B cell (primary cell): ENCODE data around the gene SKIC8. TPM values are rescaled to one million over a fixed set of nuclear protein-coding genes. Genes with fewer than 3 reads are reported as not detected.
A peak's percentile ranks its signal among the peaks of the same experiment; 100 is the strongest.

Experiments
- ATAC-seq: fragments of 200-7000 bp; cut with Tn5 transposase; one replicate; pipeline ENCODE4 v1.10.0; 2021; ENCODE audit warnings: low read depth, mild to moderate bottlenecking, moderate number of reproducible peaks, moderate library complexity
- CTCF ChIA-PET: fragments of 350-600 bp; sonication (Branson Sonifier 250); formaldehyde crosslinking; loops from one replicate; lab custom pipeline; 2021; ENCODE audit warnings: antibody characterized with exemption, inconsistent platforms; lab: Charles Lee
- POLR2A ChIA-PET: fragments of 350-600 bp; sonication (Branson Sonifier 250); formaldehyde crosslinking; loops from one replicate; lab custom pipeline; 2021; ENCODE audit warnings: antibody characterized with exemption; lab: Charles Lee
- DNase-seq: peaks from one replicate; pipeline ENCODE4 v3.0.0; 2013
- H2AFZ ChIP-seq: 2 replicates; pipeline ENCODE4 v1.6.1; 2012; ENCODE audit warnings: mild to moderate bottlenecking, low read depth, low read length; ENCODE audit not compliant: insufficient read depth, poor library complexity, severe bottlenecking
- H3K27ac ChIP-seq, 2 donors: 1 replicate in 1 of 2; 2 replicates in 1 of 2; pipeline ENCODE4 v1.5.1; 2012 to 2013; ENCODE audit warnings: low read length in 2 of 2, mild to moderate bottlenecking in 2 of 2, moderate library complexity in 1 of 2
- H3K27me3 ChIP-seq, 4 experiments: fragments of 200-600 bp in 1 of 4; sonication (generic) in 1 of 4; replicated peaks in 1 of 4; 1 replicate in 2 of 4; 2 replicates in 2 of 4; pipeline versions ENCODE4 v1.6.1 to v1.7.0; 2013 to 2016; ENCODE audit warnings: low read length in 3 of 4, mild to moderate bottlenecking in 2 of 4, mixed read lengths in 1 of 4, moderate library complexity in 1 of 4; ENCODE audit not compliant: insufficient read depth in 4 of 4, control insufficient read depth in 3 of 4; ENCODE audit errors: control extremely low read depth in 1 of 4
- H3K36me3 ChIP-seq, 2 experiments: replicated peaks in 1 of 2; 1 replicate in 1 of 2; 2 replicates in 1 of 2; pipeline versions ENCODE4 v1.6.1 to v1.7.1; 2013; ENCODE audit warnings: low read length in 1 of 2; ENCODE audit not compliant: insufficient read depth in 2 of 2, control insufficient read depth in 1 of 2; ENCODE audit errors: control extremely low read depth in 1 of 2, extremely low read depth in 1 of 2
- H3K4me1 ChIP-seq, 2 donors: fragments of 200-600 bp in 1 of 2; sonication (generic) in 1 of 2; 1 replicate in 1 of 2; 2 replicates in 1 of 2; pipeline versions ENCODE4 v1.5.1 to v1.6.1; 2013 to 2017; ENCODE audit warnings: low read length in 2 of 2; ENCODE audit not compliant: control insufficient read depth in 2 of 2, insufficient read depth in 2 of 2
- H3K4me2 ChIP-seq: replicated peaks from 2 replicates; pipeline ENCODE3; 2012; ENCODE audit warnings: mild to moderate bottlenecking, low read depth, low read length; ENCODE audit not compliant: poor library complexity, severe bottlenecking
- H3K4me3 ChIP-seq, 5 experiments: fragments of 200-600 bp in 1 of 5; sonication (generic) in 1 of 5; 1 replicate in 3 of 5; 2 replicates in 2 of 5; pipeline versions ENCODE4 v1.5.1 to v1.7.0; 2011 to 2016; ENCODE audit warnings: low read length in 4 of 5, mild to moderate bottlenecking in 4 of 5, low read depth in 2 of 5, control low read depth in 1 of 5, moderate library complexity in 1 of 5; ENCODE audit not compliant: insufficient read depth in 1 of 5; ENCODE audit errors: control extremely low read depth in 1 of 5, extremely low read depth in 1 of 5
- H3K79me2 ChIP-seq: fragments of 200-600 bp; sonication (generic); one replicate; pipeline ENCODE4 v1.6.0; 2016; ENCODE audit warnings: low read length; ENCODE audit not compliant: control insufficient read depth, insufficient read depth
- H3K9ac ChIP-seq: fragments of 200-600 bp; sonication (generic); 2 replicates; pipeline ENCODE4 v1.6.1; 2017; ENCODE audit warnings: mild to moderate bottlenecking, low read length, moderate library complexity
- H3K9me3 ChIP-seq, 3 donors: one replicate each; pipeline versions ENCODE4 v1.6.1 to v1.7.1; 2013; ENCODE audit warnings: low read length in 2 of 3; ENCODE audit not compliant: control insufficient read depth in 2 of 3, insufficient read depth in 1 of 3; ENCODE audit errors: control extremely low read depth in 1 of 3
- H4K20me1 ChIP-seq: 2 replicates; pipeline ENCODE4 v1.6.0; 2012; ENCODE audit warnings: mild to moderate bottlenecking, low read length; ENCODE audit not compliant: insufficient read depth, control insufficient read depth, poor library complexity, severe bottlenecking
- H3K27ac Mint-ChIP-seq: one replicate; pipeline ENCODE4 v1.8.0; 2021; ENCODE audit warnings: mixed read lengths
- H3K27me3 Mint-ChIP-seq: one replicate; pipeline ENCODE4 v1.8.0; 2021; ENCODE audit warnings: mixed read lengths
- H3K4me1 Mint-ChIP-seq: one replicate; pipeline ENCODE4 v1.8.0; 2021; ENCODE audit warnings: mixed read lengths
- H3K4me3 Mint-ChIP-seq: one replicate; pipeline ENCODE4 v1.8.0; 2021; ENCODE audit warnings: mixed read lengths
- H3K9me3 Mint-ChIP-seq: one replicate; pipeline ENCODE4 v1.8.0; 2022; ENCODE audit warnings: mixed read lengths; ENCODE audit not compliant: insufficient read depth
- EZH2 ChIP-seq: IDR thresholded peaks from 2 replicates; pipeline ENCODE4 v1.6.1; 2012; ENCODE audit warnings: borderline replicate concordance, low read depth, mild to moderate bottlenecking, moderate library complexity, low read length; ENCODE audit not compliant: insufficient read depth, poor library complexity, severe bottlenecking
- WGBS: methylation state at CpG from one replicate; pipeline ENCODE4 v1.1.5; 2013; ENCODE audit warnings: missing lambda C conversion rate; ENCODE audit not compliant: insufficient coverage; 5-methylcytosine and 5-hydroxymethylcytosine counted together
- intact Hi-C: fragments of 100-400 bp; cut with micrococcal nuclease; formaldehyde crosslinking; loops from one replicate; pipeline ENCODE4 v1.10.0; 2022
- polyA plus RNA-seq: library from polyadenylated mRNA; depleted of rRNA; stranded (reverse); fragments of >200 nt; gene quantifications from 2 replicates; pipeline ENCODE4 v1.2.3, GENCODE V29; 2012
- total RNA-seq, 2 donors: library from RNA; stranded (reverse); fragments of 120-200 nt in 1 of 2; gene quantifications; 1 replicate in 1 of 2; 2 replicates in 1 of 2; pipeline versions ENCODE4 v1.2.3 to v1.2.4, GENCODE V29; 2013 to 2022
- TF ChIP-seq, protein P1 (sequence below): fragments of 200-600 bp; IDR thresholded peaks from one replicate; pipeline ENCODE4 v1.8.0; 2022; ENCODE audit warnings: antibody characterized with exemption, mild to moderate bottlenecking

Gene SKIC8
- total and polyA plus RNA-seq, 2 donors (not counting 1 experiment from before 2014, with no cell fraction given), result 31.9 to 40.2 TPM

DNA sequence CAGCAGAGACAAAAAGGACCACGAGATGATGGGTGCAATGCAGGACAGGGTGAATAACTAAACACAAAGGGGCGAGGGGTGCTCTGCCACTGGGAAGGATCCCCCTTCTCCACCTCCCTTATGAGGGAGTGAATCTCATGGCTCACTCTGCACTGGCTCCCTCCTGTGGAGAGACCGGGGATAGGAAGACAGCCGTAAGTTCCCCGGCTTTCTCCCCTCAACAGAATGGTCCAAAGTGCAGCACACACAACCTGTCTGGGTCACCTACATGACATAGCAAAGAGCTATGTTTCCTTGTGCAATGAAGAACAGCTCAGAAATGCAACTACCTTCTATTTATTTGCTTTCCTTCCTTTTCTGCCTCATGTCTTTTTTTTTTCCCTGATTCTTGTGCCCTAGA is 57.3 kb downstream of the SKIC8 start:
- no peaks in the 10 kb centered on the region for H3K9me3 Mint-ChIP-seq
- no peaks in the 10 kb centered on the region for H3K4me1 ChIP-seq
- ATAC-seq (no peak), DNase-seq (peak; percentile 11)
- H3K27ac ChIP-seq, result no peak overlapping the region
- intact Hi-C loops, result no loop called here
- no peaks in the 10 kb centered on the region for H3K79me2 ChIP-seq
- H3K27me3 Mint-ChIP-seq, result peaks cover 6% of the 10 kb centered on the region
- ChIA-PET POLR2A (no interaction called here), CTCF (interaction anchor here (0.9 to 8.0 kb wide), 12 partner anchors 13 to 332 kb away, joined by 3 to 195 read pairs (median 5); partner anchors contain the start of gene CIB2)
- no peak overlapping the region for H3K4me3 Mint-ChIP-seq
- no peak overlapping the region for H3K9ac ChIP-seq
- no peak overlapping the region for H3K27ac Mint-ChIP-seq
- WGBS, result 79% methylated on average over 5 of the region's 5 CpGs
- no peak overlapping the region for H3K4me3 ChIP-seq
- H3K9me3 ChIP-seq, result no peaks in the 10 kb centered on the region
- no peak for TF ChIP-seq EZH2
- TF ChIP-seq, protein P1, sequence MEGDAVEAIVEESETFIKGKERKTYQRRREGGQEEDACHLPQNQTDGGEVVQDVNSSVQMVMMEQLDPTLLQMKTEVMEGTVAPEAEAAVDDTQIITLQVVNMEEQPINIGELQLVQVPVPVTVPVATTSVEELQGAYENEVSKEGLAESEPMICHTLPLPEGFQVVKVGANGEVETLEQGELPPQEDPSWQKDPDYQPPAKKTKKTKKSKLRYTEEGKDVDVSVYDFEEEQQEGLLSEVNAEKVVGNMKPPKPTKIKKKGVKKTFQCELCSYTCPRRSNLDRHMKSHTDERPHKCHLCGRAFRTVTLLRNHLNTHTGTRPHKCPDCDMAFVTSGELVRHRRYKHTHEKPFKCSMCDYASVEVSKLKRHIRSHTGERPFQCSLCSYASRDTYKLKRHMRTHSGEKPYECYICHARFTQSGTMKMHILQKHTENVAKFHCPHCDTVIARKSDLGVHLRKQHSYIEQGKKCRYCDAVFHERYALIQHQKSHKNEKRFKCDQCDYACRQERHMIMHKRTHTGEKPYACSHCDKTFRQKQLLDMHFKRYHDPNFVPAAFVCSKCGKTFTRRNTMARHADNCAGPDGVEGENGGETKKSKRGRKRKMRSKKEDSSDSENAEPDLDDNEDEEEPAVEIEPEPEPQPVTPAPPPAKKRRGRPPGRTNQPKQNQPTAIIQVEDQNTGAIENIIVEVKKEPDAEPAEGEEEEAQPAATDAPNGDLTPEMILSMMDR, result no peak
- no peaks in the 10 kb centered on the region for H3K36me3 ChIP-seq
- H2AFZ ChIP-seq, result no peak overlapping the region
- no peak overlapping the region for H3K4me2 ChIP-seq
- no peaks in the 10 kb centered on the region for H4K20me1 ChIP-seq
- H3K27me3 ChIP-seq, result peaks cover 0 to 7% (median 0%) of the 10 kb centered on the region in 4 experiments
- H3K4me1 Mint-ChIP-seq, result no peaks in the 10 kb centered on the region

DNA sequence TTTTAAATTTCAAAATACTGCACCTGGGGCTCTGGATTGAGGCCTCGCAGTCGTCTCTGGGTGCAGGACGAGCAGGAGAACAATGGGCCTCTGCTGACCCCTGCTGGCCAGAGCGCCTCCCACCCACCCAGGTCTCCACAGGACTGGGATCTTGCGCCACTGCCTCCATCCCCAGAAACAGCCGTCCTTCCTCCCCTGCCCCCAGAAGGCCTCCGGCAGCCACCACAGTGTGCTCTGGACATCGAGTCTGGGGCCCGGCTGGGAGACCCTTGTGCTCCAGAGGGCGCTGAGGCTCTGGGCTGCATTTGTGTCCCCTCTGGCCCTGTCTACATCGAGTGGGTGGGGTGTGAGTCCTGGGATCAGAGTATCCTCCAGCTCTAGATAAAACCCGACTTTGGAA is 58.4 kb downstream of the SKIC8 start:
- Mint-ChIP-seq H3K27me3 (peaks cover 6% of the 10 kb centered on the region), H3K4me3 (no peak overlapping the region), H3K9me3 (no peaks in the 10 kb centered on the region), H3K27ac (no peak overlapping the region), H3K4me1 (no peaks in the 10 kb centered on the region)
- intact Hi-C loops, result loop anchor here (1.0 kb wide), 4 partner anchors 46 to 282 kb away; partner anchors contain the start of gene CIB2
- no peak overlapping the region for H3K4me2 ChIP-seq
- peaks cover 0 to 7% (median 0%) of the 10 kb centered on the region in 4 experiments for H3K27me3 ChIP-seq
- peak overlapping the region; percentile 49 for H2AFZ ChIP-seq
- H3K36me3 ChIP-seq, result no peaks in the 10 kb centered on the region
- DNase-seq (peak; percentile 79), ATAC-seq (peak; percentile 92)
- H3K4me1 ChIP-seq, result no peaks in the 10 kb centered on the region
- no peaks in the 10 kb centered on the region for H3K79me2 ChIP-seq
- ChIA-PET CTCF (interaction anchor here (0.6 to 8.0 kb wide), 28 partner anchors 9 to 331 kb away, joined by 3 to 195 read pairs (median 4); partner anchors contain the start of gene CIB2), POLR2A (no interaction called here)
- WGBS, result 16% methylated on average over 8 of the region's 12 CpGs
- no peak overlapping the region for H3K9ac ChIP-seq
- TF ChIP-seq EZH2, result no peak
- TF ChIP-seq, protein P1, result peak; percentile 87
- H4K20me1 ChIP-seq, result no peaks in the 10 kb centered on the region
- H3K27ac ChIP-seq, result no peak overlapping the region
- no peak overlapping the region for H3K4me3 ChIP-seq
- no peaks in the 10 kb centered on the region for H3K9me3 ChIP-seq
